ENCODE measurements around the gene PNPLA3. TPM values are rescaled to one million over a fixed set of nuclear protein-coding genes. Genes with fewer than 3 reads are reported as not detected.

The PNPLA3 gene
- total RNA-seq, 4 donors from 2014 or later, result 0.32 TPM; not detected in 3

GRCh38 chr22:43948836-43949406 is 25.3 kb downstream of the PNPLA3 start:
- no peak for TF ChIP-seq EP300 (IDR thresholded peaks at IDR 0.05; ENCODE audit: low read depth)
- no peak for TF ChIP-seq POLR2AphosphoS5 (IDR thresholded peaks at IDR 0.05)
- no peak for TF ChIP-seq CTCF (IDR thresholded peaks at IDR 0.05)
- no peak for TF ChIP-seq POLR2A (IDR thresholded peaks at IDR 0.05)
- 81 to 88% methylated on average over 5 to 12 of the region's 12 CpGs for WGBS, 2 donors (ENCODE audit: low coverage in 1 of 2)
- no peaks in the 10 kb centered on the region for H3K9me3 ChIP-seq
- H3K4me3 ChIP-seq, result no peak overlapping the region
- in situ Hi-C loops (cut with MboI; ENCODE audit: low pct_ligation_motif_present in 1 of 4, low pct_unique_long_range_greater_than_20kb in 1 of 4, low sequenced_read_pairs in 3 of 4), result loop anchor here in 1 of 4 donors (25.0 kb wide), 1 partner anchor 112 kb away; no protein-coding TSS in a partner anchor
- H3K27me3 ChIP-seq, result no peaks in the 10 kb centered on the region
- H3K27ac ChIP-seq, result no peak overlapping the region
- no peaks in the 10 kb centered on the region for H3K4me1 ChIP-seq
- intact Hi-C loops (cut with DNase I; ENCODE audit: low total_unique reads), result no loop called here
- DNase-seq, result no peak
- no peaks in the 10 kb centered on the region for H3K36me3 ChIP-seq

- Histone ChIP-seq H3K4me1 (peaks cover 4 to 17% (median 13%) of the 10 kb centered on the region in 4 donors), H3K36me3 (no peaks in the 10 kb centered on the region), H3K9me3 (no peaks in the 10 kb centered on the region), H3K27me3 (no peaks in the 10 kb centered on the region), H3K4me3 (no peak overlapping the region), H3K27ac (no peak overlapping the region)
- DNase-seq, result no peak
- 77 to 80% methylated on average over 2 to 5 of the region's 5 CpGs for WGBS, 2 donors (ENCODE audit: low coverage in 1 of 2)
- in situ Hi-C loops (cut with MboI; ENCODE audit: low pct_ligation_motif_present in 1 of 4, low pct_unique_long_range_greater_than_20kb in 1 of 4, low sequenced_read_pairs in 3 of 4) (no loop called here), intact Hi-C loops (cut with DNase I; ENCODE audit: low total_unique reads) (no loop called here)
- no peak for TF ChIP-seq POLR2AphosphoS5 (IDR thresholded peaks at IDR 0.05)
- no peak for TF ChIP-seq POLR2A (IDR thresholded peaks at IDR 0.05)
- TF ChIP-seq EP300 (IDR thresholded peaks at IDR 0.05; ENCODE audit: low read depth), result no peak
- no peak for TF ChIP-seq CTCF (IDR thresholded peaks at IDR 0.05)
Measured at GRCh38 chr22:43951391-43951790, 27.8 kb downstream of the PNPLA3 start.

- in situ Hi-C loops (cut with MboI; ENCODE audit: low pct_ligation_motif_present in 1 of 4, low pct_unique_long_range_greater_than_20kb in 1 of 4, low sequenced_read_pairs in 3 of 4) (no loop called here), intact Hi-C loops (cut with DNase I; ENCODE audit: low total_unique reads) (no loop called here)
- 62% methylated on average over 7 of the region's 7 CpGs; no CpG with 5 or more reads in 1 of the 2 donors for WGBS, 2 donors (ENCODE audit: low coverage in 1 of 2)
Measured at GRCh38 chr22:43951966-43952365, 28.4 kb downstream of the PNPLA3 start.

More at GRCh38 chr22:43951966-43952365, 28.4 kb downstream of the PNPLA3 start:
- no peak for DNase-seq
- Histone ChIP-seq H3K9me3 (no peaks in the 10 kb centered on the region), H3K4me3 (no peak overlapping the region), H3K27ac (no peak overlapping the region), H3K27me3 (no peaks in the 10 kb centered on the region), H3K4me1 (peaks cover 7 to 22% (median 17%) of the 10 kb centered on the region in 4 donors), H3K36me3 (no peaks in the 10 kb centered on the region)
- no peak for TF ChIP-seq CTCF (IDR thresholded peaks at IDR 0.05)
- TF ChIP-seq POLR2AphosphoS5 (IDR thresholded peaks at IDR 0.05), result no peak
- TF ChIP-seq POLR2A (IDR thresholded peaks at IDR 0.05), result no peak
- TF ChIP-seq EP300 (IDR thresholded peaks at IDR 0.05; ENCODE audit: low read depth), result no peak

All from transverse colon (tissue), 4 donors.